Effector CD4-positive, alpha-beta T cell (primary cell): ENCODE data around the gene CBLC.

ENCODE experiments used
- DNase-seq: peaks from one replicate; pipeline ENCODE4 v3.0.0-alpha.2; 2020

The CBLC gene

GRCh38 chr19:44746946-44747738 lies 30.5 kb upstream of the CBLC start:
- DNase-seq = peak; percentile 88

- DNase-seq = no peak
Measured at GRCh38 chr19:44747739-44748425, 29.8 kb upstream of the CBLC start.

- peak; percentile 68 for DNase-seq
Measured at GRCh38 chr19:44748426-44749254, 29.1 kb upstream of the CBLC start, which contains the start of gene BCL3. BCL3 (plus strand) TSS chr19:44748708; CDS start chr19:44748791, 83 bp downstream.

- no peak for DNase-seq
Measured at GRCh38 chr19:44749292-44749691, 28.4 kb upstream of the CBLC start.

- no peak for DNase-seq
Measured at GRCh38 chr19:44749994-44750393, 27.7 kb upstream of the CBLC start.

GRCh38 chr19:44752123-44752815 lies 25.4 kb upstream of the CBLC start:
- DNase-seq = no peak

GRCh38 chr19:44752816-44753625 lies 24.7 kb upstream of the CBLC start:
- DNase-seq = peak; percentile 93

GRCh38 chr19:44753626-44753931 lies 24.1 kb upstream of the CBLC start:
- no peak for DNase-seq

GRCh38 chr19:44753932-44754749 lies 23.5 kb upstream of the CBLC start:
- DNase-seq = peak; percentile 21

- no peak for DNase-seq
Measured at GRCh38 chr19:44754750-44755080, 23.0 kb upstream of the CBLC start.

GRCh38 chr19:44755219-44755618 lies 22.5 kb upstream of the CBLC start:
- DNase-seq = no peak

GRCh38 chr19:44756089-44756562 lies 21.6 kb upstream of the CBLC start:
- no peak for DNase-seq

- DNase-seq = no peak
Measured at GRCh38 chr19:44757057-44757734, 20.5 kb upstream of the CBLC start.

- no peak for DNase-seq
Measured at GRCh38 chr19:44757735-44758505, 19.8 kb upstream of the CBLC start.

GRCh38 chr19:44758596-44758995 lies 19.1 kb upstream of the CBLC start:
- no peak for DNase-seq

GRCh38 chr19:44759083-44759804 lies 18.4 kb upstream of the CBLC start:
- no peak for DNase-seq

GRCh38 chr19:44762038-44762437 lies 15.7 kb upstream of the CBLC start:
- DNase-seq = no peak

- DNase-seq = no peak
Measured at GRCh38 chr19:44765033-44765948, 12.4 kb upstream of the CBLC start.
